ENCODE data around the gene ZNF638.

GRCh38 chr2:71419976-71420375 lies 88.4 kb downstream of the ZNF638 start:
- TF ChIP-seq SP1 (CRISPR knock-in tag; conservative IDR thresholded peaks at IDR 0.05) (no peak), CTCF (IDR thresholded peaks at IDR 0.05) (no peak), FOXJ3 (CRISPR knock-in tag; IDR thresholded peaks at IDR 0.05; ENCODE audit: borderline replicate concordance) (no peak), GTF2I (CRISPR knock-in tag; conservative IDR thresholded peaks at IDR 0.05) (no peak)
